AG04449 (cell line): ENCODE data around the gene STYK1.

Experiments
- CTCF ChIA-PET: fragments of 350-600 bp; formaldehyde crosslinking; extraction: SDS; loops from one replicate; lab custom pipeline; 2021; ENCODE audit warnings: antibody characterized with exemption; lab: Yijun Ruan, JAX
- POLR2A ChIA-PET: fragments of 400-600, 350-600 bp; formaldehyde crosslinking; extraction: SDS; loops from one replicate; lab custom pipeline; 2020; ENCODE audit warnings: antibody characterized with exemption, inconsistent platforms; lab: Yijun Ruan, JAX
- DNase-seq: peaks from one replicate; pipeline ENCODE4 v3.0.0-alpha.2; 2010; ENCODE audit warnings: low read depth, low spot score
- H3K4me3 ChIP-seq: 2 replicates; pipeline ENCODE4 v1.5.1; 2011; ENCODE audit warnings: low read depth, mild to moderate bottlenecking, control low read depth, low read length
- CTCF ChIP-seq: IDR thresholded peaks from one replicate; pipeline ENCODE4 v1.5.1; 2011; ENCODE audit warnings: mild to moderate bottlenecking, moderate library complexity, low read length, control low read depth, inconsistent platforms; ENCODE audit not compliant: insufficient read depth; ENCODE audit errors: missing control alignments

Gene STYK1

GRCh38 chr12:10624605-10625004 lies 49.2 kb downstream of the STYK1 start:
- no peak overlapping the region for H3K4me3 ChIP-seq
- TF ChIP-seq CTCF = no peak
- ChIA-PET CTCF (no interaction called here), POLR2A (no interaction called here)
- DNase-seq = no peak

GRCh38 chr12:10623131-10623530 lies 50.7 kb downstream of the STYK1 start:
- POLR2A ChIA-PET = no interaction called here
- no peak for DNase-seq
- no peak overlapping the region for H3K4me3 ChIP-seq
- no peak for TF ChIP-seq CTCF
- CTCF ChIA-PET = interaction anchor here (1.4 kb wide), 1 partner anchor 16 kb away, joined by 3 read pairs; no protein-coding TSS in a partner anchor

- no peak for TF ChIP-seq CTCF
- no peak for DNase-seq
- CTCF ChIA-PET = interaction anchor here (1.5 kb wide), 1 partner anchor 14 kb away, joined by 3 read pairs; no protein-coding TSS in a partner anchor
- POLR2A ChIA-PET = no interaction called here
- no peak overlapping the region for H3K4me3 ChIP-seq
These were observed 52.6 kb downstream of the STYK1 start for GRCh38 chr12:10621278-10621677.

DNA sequence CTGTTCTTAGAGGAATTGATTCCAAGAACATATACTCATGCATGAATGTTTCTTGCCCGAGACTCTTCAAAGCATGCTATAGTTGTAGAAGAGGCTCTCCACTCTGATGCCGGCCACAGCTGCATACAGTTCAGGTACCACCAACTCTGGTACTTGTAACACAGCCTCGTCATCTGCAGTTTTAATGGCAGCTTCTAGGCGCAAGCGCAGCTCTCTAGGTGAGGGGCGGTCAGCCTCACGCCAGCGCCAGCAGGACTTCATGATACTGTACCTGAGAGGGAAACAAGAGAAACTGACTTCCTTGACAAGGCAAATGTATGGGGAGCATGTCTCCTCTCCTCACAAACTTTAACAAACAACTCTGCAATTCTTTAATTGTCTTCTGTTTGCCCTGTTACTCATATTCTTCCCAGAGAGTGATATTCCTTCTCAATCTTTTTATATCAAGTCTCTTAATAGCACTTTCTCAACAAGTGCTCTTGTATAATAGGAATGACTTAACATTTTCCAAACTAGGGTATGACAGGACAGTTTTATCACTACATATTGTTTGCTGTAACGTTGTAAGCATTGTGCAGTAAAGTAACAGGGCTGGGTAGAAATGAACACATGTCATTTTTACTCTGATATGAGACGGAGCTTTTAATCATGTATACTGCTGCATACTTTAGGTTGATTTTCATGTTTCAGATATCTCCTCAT lies 53.6 kb downstream of the STYK1 start:
- no peak for TF ChIP-seq CTCF
- H3K4me3 ChIP-seq = no peak overlapping the region
- DNase-seq = no peak
- POLR2A ChIA-PET = no interaction called here
- CTCF ChIA-PET = interaction anchor here (1.0 to 1.5 kb wide), 4 partner anchors 13 to 384 kb away, joined by 3 to 4 read pairs (median 4); no protein-coding TSS in a partner anchor

DNA sequence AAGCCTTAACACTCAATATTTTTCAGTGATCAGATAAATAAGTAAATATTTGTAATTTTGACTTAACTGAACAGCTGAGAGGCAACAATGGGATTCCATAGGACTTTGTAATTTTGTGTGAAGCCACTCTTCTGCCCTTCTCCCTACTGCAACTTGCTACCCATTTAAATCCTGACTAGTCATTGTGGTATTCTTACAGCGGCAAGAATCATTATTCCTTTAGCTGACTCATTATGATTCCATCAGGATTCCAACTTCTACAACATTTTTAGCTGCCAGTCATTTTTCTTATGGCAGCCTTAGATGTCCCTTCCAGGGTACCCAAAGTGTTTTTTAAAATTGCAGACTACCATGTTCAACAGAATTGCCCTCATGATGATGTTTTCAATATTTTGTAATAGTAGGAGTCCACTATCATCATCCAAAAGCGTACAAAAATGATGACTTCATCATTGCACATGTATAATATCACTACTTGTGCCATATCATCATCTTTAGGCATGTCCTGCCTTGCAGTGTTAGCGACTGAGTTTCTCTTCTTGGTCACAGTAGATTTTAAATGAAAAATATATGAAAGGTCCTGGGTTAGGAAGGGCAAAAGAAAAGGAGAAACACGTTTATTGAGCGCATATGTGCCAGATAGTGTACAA lies 55.4 kb downstream of the STYK1 start:
- DNase-seq = peak; percentile 61
- POLR2A ChIA-PET = no interaction called here
- no peak overlapping the region for H3K4me3 ChIP-seq
- TF ChIP-seq CTCF = no peak
- CTCF ChIA-PET = interaction anchor here (1.0 to 1.4 kb wide), 3 partner anchors 13 to 383 kb away, joined by 4 to 5 read pairs (median 4); no protein-coding TSS in a partner anchor

DNA sequence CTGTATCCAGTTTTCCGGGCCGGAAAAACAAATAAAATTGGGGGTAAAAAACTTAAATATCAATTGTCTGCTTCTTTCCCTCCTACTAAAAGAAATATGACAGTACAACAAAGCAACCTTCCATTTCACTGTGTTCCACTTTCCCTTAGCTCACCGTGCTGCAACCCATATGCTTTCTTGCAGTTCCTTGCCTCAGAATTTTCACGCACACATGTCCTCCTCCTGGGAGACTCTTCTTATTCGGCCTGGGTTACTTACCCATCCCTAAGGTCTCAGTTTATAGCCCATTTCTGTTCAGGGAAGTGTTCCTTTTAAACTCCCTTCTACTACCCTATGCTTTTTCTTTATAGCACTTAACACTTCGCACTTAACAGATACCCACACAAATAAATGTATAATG lies 56.0 kb downstream of the STYK1 start:
- TF ChIP-seq CTCF = no peak
- H3K4me3 ChIP-seq = no peak overlapping the region
- ChIA-PET POLR2A (no interaction called here), CTCF (interaction anchor here (1.0 to 1.3 kb wide), 2 partner anchors 14 to 132 kb away, joined by 4 to 5 read pairs; no protein-coding TSS in a partner anchor)
- DNase-seq = no peak
